ENCODE results near the gene UQCC5.

The UQCC5 gene

GRCh38 chr3:52534281-52535183, 1.9 kb upstream of the UQCC5 start:
- DNase-seq (ENCODE audit: low spot score) = no peak

DNA sequence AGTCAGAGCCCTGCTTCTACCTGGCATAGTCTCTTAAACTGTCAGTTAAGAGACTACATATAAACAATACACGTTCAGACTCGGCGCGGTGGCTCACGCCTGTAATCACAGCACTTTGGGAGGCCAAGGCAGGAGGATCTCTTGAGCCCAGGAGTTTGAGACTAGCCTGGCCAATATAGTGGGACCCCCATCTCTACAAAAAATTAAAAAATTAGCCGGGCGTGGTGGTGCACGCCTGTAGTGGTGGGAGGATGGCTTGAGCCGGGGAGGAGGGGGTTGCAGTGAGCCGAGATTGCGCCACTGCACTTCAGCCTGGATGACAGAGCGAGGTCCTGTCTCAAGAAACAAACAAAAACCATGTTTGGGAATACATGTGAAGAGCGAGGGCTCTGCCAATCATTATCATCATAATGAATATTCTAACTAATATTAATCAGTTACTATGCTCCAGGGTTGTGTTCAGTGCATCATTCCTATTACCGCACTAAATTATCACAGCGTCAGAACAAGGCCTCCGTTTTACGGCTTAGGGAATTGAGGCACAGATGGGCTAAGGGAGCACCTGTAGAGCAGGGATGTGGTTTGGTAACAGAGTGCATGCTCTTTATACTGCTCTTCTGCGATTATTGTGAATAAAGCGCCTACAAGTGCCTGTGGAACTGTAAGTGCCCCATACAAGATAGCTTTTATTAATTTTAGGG, 844 bp upstream of the UQCC5 start:
- no peak for DNase-seq (ENCODE audit: low spot score)

DNA sequence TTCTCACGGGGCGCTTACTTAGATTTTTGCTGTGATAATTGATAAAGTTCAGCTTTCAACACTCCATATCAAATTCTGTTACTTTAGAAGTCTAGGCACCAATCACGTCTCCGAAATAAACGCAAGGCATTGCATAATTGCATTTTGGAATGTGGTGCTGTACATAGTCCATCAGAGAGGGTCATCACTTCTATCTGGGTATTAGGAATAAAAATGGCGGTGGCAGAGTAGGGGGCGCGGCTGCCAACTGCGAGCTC, 365 bp upstream of the UQCC5 start:
- DNase-seq (ENCODE audit: low spot score) = no peak

DNA sequence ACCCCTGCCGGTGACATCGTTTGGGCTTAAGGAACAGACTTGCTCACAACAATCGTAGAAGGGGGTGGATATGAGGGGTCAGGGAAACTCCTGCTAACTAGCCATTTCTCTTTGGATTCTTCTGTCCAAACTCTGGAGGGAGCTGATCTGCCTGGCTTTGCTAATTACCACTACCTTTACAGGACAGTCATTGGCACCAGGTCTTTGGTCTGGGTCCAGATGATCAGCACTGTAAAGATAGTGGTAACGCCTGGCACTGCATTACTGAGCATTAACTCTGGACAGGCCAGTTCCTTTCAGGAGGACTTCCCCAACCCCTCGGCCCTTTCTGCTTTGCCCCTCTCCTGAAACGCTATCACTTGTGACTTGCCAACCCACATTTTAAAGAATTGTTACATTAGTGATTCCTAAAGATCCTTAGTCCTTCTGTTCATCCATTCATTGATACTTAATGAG, 788 bp downstream of the UQCC5 start:
- no peak for DNase-seq (ENCODE audit: low spot score)

- no peak for DNase-seq (ENCODE audit: low spot score)
These were observed 1.5 kb downstream of the UQCC5 start for GRCh38 chr3:52537726-52538421.

DNA sequence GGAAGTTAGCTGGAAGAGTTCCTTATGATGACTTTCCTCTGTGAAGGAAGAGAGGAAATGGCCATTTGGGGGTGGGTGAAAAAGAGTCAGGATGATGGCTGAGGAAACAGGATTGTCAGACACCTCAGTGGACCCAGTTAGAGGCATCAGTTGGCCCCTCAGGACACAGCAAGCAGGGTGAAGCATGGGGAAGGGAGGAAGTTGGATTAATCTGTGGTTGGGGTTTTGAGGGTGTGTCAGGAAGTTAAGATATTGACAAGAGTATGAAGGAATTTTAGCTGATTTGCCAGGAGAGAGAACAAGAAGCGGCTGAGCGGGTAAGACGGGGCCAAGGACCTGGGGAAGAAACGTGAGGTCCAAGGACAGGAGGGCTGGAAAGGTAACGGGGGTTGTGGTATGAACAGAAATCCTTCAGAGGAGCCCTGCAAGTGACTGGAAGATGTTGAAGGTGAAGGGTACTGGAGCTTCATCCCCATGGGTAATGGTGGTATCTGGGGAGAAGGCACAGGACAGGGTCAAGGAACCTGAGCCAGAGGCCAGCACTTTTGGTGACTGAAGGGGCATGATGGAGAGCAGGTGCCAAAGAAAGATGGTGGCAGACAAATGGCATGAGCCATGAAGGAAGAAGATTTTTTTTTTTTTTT, 2.7 kb downstream of the UQCC5 start:
- DNase-seq (ENCODE audit: low spot score) = no peak

DNA sequence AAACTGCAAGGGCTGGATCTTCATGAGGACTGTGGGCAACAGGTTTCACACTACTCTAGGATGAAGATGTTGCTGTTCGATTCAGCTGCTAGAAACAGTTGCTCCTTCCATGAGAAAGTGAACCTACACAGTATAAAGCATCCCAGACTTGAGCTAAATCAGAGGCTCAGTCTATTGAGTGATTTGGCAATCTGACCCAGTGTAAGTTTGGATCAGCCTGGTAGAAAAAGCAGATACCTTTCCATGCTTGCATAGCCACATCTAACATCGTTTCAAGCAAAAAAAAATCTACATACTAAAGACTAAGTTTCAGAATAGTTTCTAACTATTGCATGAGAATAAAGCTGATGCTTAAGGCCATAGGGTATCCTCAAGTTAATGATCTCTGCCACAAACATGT, 4.6 kb downstream of the UQCC5 start:
- DNase-seq (ENCODE audit: low spot score) = no peak

DNA sequence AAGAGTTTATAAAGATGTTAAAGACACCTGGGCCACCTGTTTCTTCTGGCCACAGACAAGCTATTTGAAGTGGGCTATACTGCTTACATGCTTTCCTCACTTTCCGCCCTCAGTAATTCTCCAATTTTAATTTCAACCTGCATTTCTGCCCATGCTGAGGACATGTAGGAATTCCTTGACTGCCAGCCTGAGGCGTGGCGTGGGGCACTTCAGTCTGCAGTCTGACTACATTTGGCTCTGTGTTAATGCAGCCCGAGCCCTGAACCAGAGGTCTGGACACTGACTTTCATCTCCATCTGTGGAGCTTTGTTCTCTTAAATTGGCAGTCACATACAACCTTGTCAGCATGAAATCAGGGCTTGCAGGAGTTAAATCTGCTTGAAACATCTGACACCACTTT, 8.5 kb downstream of the UQCC5 start:
- no peak for DNase-seq (ENCODE audit: low spot score)

- DNase-seq (ENCODE audit: low spot score) = no peak
These were observed 9.9 kb downstream of the UQCC5 start for GRCh38 chr3:52546111-52546901.

DNA sequence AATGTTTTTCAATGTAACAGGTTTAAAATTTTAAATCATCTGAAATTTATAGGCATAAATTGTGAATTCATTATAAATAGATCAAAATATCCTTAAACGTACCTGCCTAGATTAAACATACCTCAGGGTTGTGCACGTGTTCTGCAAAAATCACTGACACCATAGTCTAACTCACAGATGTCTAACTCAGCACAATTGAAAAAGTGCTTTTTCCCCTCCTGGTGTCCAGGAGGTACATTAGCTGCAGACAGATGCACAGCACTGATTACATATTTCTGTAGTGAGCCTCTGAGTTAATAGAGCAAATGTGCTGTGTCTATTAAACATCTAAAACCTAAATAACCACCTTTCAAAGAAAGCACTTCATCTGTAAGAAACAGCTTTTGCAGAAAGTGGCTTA, 10.7 kb downstream of the UQCC5 start:
- DNase-seq (ENCODE audit: low spot score) = no peak

GRCh38 chr3:52551118-52551517, 14.7 kb downstream of the UQCC5 start:
- DNase-seq (ENCODE audit: low spot score) = no peak

- DNase-seq (ENCODE audit: low spot score) = no peak
These were observed 15.7 kb downstream of the UQCC5 start for GRCh38 chr3:52552089-52552488.

DNA sequence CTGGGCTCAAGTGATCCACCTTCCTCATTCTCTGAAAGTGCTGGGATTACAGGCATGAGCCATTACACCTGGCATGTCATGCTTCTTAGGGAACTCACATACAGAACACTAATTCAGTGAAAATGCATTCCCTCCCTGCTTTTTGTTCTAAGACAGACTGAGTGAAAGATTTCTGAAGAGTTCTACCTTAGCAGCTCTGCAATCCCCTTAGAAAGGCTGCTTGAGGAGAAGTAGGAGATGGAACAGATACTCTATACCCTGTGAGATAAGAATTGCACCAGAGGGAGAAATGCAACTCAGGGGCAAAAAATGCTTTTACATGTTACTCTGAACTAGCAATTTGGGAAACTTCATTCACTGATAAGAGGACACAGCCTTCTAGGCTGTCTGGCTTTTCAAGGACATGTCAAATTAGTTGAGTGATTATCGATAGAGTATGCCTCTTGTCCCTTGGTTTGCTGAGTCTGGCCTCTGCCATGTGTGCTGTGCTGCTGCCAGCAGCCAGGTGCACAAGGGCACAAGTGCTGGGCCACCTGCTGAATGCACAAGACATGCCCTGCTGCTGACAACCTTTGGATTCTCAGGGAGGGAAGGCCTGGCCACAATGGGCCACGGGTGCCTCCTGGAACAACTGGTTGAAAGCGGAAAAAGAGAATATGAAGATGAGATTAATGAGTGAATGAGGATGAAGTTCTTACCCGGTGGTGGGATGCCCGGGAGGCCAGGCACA, 17.8 kb downstream of the UQCC5 start:
- no peak for DNase-seq (ENCODE audit: low spot score)

- no peak for DNase-seq (ENCODE audit: low spot score)
These were observed 18.7 kb downstream of the UQCC5 start for GRCh38 chr3:52555056-52555455.

DNA sequence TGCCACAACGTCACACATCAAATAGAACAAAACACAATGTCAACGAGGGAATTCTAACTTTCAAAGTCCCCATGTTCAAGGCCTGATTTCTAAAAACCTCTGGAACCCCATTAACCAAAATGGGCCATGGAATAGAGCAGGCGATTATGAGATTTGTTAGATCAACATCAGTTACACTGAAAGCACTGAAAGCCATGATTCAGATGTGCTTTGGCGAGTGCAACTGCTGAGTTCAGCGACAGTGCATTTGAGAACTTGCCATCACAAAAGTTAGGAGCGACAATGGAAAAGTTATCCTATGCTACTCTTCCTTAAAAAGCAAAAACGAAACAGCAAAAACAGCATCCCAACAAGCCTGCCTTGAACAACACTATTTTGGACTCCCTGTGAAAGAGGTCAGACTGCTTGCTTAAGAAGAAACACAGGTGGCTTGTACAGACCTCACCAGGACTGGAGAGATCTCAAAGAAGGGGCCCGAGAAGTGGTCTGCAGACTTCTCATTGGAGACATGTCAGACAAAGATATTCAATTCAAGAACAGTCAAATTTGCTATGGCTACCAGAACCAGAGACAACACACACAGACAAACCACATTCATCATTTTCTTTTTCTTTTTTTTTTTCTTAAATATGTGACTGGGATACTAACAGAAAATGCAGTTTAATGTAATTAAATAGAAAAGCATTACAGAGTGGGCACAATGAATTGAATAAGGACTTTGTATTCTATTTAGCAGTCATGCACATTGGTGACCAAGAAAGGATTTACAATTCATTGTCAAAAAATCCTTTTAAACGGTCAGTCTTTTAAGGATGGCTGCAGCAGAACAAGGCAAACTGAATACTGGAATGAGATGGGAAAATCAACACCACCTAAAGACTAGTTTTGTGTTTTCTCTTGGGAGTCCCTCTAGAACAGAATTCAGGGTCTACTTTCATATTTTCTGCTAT, 20.9 kb downstream of the UQCC5 start:
- no peak for DNase-seq (ENCODE audit: low spot score)

- no peak for DNase-seq (ENCODE audit: low spot score)
These were observed 22.0 kb downstream of the UQCC5 start for GRCh38 chr3:52558436-52558835.

GRCh38 chr3:52561028-52561747, 24.8 kb downstream of the UQCC5 start:
- no peak for DNase-seq (ENCODE audit: low spot score)

DNA sequence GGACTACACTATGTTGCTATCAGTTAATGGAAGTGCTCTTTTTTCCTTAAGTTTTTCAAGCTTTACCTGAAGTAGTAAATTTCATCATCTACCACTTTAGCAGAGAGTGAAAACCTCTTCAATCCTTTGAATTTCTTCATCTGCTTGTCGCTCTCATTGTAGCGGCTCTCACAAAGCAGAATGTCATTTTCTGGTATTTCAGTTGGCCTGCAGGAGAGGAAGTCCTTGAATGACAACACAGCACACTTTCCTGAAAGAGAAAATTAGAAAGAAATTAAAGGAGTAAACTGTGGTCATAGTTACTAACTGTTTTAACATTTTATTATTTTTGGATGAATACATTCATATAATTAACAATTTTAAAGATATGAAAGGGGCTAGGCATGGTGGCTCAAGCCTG, 27.6 kb downstream of the UQCC5 start:
- DNase-seq (ENCODE audit: low spot score) = no peak

GRCh38 chr3:52568069-52568468, 31.7 kb downstream of the UQCC5 start:
- no peak for DNase-seq (ENCODE audit: low spot score)
